Heart left ventricle (tissue), 13 donors: Measurements from ENCODE around the gene PUDP.
"Not testable (repeated sequence)": the region's sequence is repeated elsewhere in the genome, so short reads cannot be mapped to it uniquely, and the experiment has no call there.

Experiments
- POLR2A ChIP-seq, 2 donors: fragments of 450-650 bp; IDR thresholded peaks; one replicate each; pipeline ENCODE4 v1.6.1; 2017; ENCODE audit warnings: antibody characterized with exemption in 2 of 2, mild to moderate bottlenecking in 2 of 2, moderate library complexity in 2 of 2
- TF ChIP-seq, protein P1 (sequence below), 12 donors: fragments of 200-600 bp; sonication (generic) in 4 of 12; IDR thresholded peaks; one replicate each; pipeline versions ENCODE4 v1.5.0 to v1.8.0; 2018 to 2022; ENCODE audit warnings: antibody characterized with exemption in 12 of 12, mild to moderate bottlenecking in 5 of 12
- donor health status: ischemic (EF 13 %, LVEDD 7.1; RV severe dilation, severe dysfunction).
- donor health status: DM: no; HTN: yes; CAD: no.
- donor health status: DM: no; HTN: no; CAD: no.
- donor health status: ischemic (EF 25% LVEDD 6.9; RV normal size, moderate dysfunction).
- donor health status: ischemic (EF 25% LVEDD 5.7; RV mildly dilated, moderate dysfunction).
- donor health status: ischemic (EF 35%, LVEDD 5.7; RV mildly dilated, moderate dysfunction).
- donor health status: nonischemic (EF 11% LVEDD 7.7; RV severe dilation, severe dysfunction).
- donor health status: DM: yes; HTN: yes; CAD: no.
- donor health status: PGD.
- donor health status: ischemic (EF 29% LVEDD 5.4; RV normal size, mild dysfunction).
- donor health status: nonischemic (EF 23%, LVEDD 6.1; RV moderate dilation, normal function).

DNA sequence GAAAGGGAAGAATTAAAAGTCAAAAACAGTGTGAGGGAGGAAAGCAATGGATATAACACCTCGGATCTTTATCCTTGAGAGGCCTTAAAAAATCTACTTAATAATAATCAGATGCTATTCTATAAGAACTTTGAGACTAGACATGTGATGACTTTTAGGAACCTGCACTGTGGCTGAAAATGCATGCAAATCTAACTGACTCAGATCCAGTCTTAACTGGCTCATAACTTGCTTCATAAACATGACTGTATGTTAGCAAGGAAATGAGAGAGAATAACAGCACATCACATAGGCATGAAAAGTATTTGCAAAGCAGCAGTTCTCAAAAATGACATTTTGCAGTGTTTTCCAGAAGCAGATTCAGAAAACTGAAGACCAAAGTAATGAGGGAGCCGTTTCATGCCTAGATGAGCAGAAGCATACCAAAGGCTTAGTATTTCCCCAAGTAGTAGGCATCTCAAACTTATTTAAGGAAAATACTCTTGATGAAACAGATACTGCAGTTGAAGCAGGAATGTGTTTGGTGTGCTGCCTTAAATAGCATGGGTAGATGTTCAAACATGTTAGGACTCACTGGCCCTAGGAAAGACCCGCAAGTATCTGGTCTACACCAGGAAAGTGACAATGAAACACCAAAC lies 104.0 kb downstream of the PUDP start:
- TF ChIP-seq, protein P1, sequence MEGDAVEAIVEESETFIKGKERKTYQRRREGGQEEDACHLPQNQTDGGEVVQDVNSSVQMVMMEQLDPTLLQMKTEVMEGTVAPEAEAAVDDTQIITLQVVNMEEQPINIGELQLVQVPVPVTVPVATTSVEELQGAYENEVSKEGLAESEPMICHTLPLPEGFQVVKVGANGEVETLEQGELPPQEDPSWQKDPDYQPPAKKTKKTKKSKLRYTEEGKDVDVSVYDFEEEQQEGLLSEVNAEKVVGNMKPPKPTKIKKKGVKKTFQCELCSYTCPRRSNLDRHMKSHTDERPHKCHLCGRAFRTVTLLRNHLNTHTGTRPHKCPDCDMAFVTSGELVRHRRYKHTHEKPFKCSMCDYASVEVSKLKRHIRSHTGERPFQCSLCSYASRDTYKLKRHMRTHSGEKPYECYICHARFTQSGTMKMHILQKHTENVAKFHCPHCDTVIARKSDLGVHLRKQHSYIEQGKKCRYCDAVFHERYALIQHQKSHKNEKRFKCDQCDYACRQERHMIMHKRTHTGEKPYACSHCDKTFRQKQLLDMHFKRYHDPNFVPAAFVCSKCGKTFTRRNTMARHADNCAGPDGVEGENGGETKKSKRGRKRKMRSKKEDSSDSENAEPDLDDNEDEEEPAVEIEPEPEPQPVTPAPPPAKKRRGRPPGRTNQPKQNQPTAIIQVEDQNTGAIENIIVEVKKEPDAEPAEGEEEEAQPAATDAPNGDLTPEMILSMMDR (IDR thresholded peaks at IDR 0.05): not testable (repeated sequence)
- TF ChIP-seq POLR2A (IDR thresholded peaks at IDR 0.05): not testable (repeated sequence)
